HEK293 (cell line): ENCODE data around the gene PRSS53.

Experiments
- CTCF ChIA-PET: fragments of 350-600 bp; formaldehyde crosslinking; extraction: SDS; loops from one replicate; lab custom pipeline; 2021; ENCODE audit warnings: antibody characterized with exemption; lab: Yijun Ruan, JAX
- POLR2A ChIA-PET: fragments of 300-600 bp; formaldehyde crosslinking; extraction: SDS; loops from one replicate; lab custom pipeline; 2020; ENCODE audit warnings: antibody characterized with exemption, inconsistent platforms; lab: Yijun Ruan, JAX
- H3K27ac ChIP-seq: fragments of 200-500 bp; sonication (Bioruptor generic); 2 replicates; pipeline ENCODE4 v1.5.1; 2014; ENCODE audit warnings: low read depth, low read length, control low read depth, inconsistent platforms; ENCODE audit errors: extremely low read depth
- H3K36me3 ChIP-seq, 2 experiments: fragments of 200-500 bp in 1 of 2; sonication (Bioruptor generic) in 1 of 2; 1 replicate in 1 of 2; 2 replicates in 1 of 2; pipeline ENCODE4 v1.5.1; 2014 to 2017; ENCODE audit warnings: inconsistent platforms in 2 of 2, low read length in 2 of 2; ENCODE audit not compliant: control insufficient read depth in 2 of 2, insufficient read depth in 1 of 2
- H3K4me1 ChIP-seq: fragments of 200-500 bp; sonication (Bioruptor generic); 2 replicates; pipeline ENCODE4 v1.5.1; 2014; ENCODE audit warnings: mild to moderate bottlenecking, low read length, inconsistent platforms; ENCODE audit not compliant: control insufficient read depth, insufficient read depth
- H3K4me3 ChIP-seq: 2 replicates; pipeline ENCODE4 v1.5.1; 2011; ENCODE audit warnings: low read depth, mild to moderate bottlenecking, control low read depth, low read length, moderate library complexity
- H3K9me3 ChIP-seq: fragments of 200-500 bp; sonication (Bioruptor generic); 2 replicates; pipeline ENCODE4 v1.5.1; 2014; ENCODE audit warnings: low read depth, low read length, inconsistent platforms; ENCODE audit not compliant: control insufficient read depth, insufficient read depth
- ATF2 ChIP-seq: fragments of 450-650 bp; formaldehyde crosslinking; IDR thresholded peaks from 2 replicates; pipeline ENCODE4 v1.5.1; 2016; ENCODE audit warnings: missing biosample characterization, missing genetic modification characterization, low read depth
- ELK4 ChIP-seq: IDR thresholded peaks from 2 replicates; pipeline ENCODE4 v1.6.1; 2011; ENCODE audit warnings: mild to moderate bottlenecking, low read depth, low read length, borderline replicate concordance
- MYNN ChIP-seq: fragments of 450-650 bp; formaldehyde crosslinking; IDR thresholded peaks from 2 replicates; pipeline ENCODE4 v1.5.1; 2016; ENCODE audit warnings: missing biosample characterization, missing genetic modification characterization, borderline replicate concordance
- OVOL3 ChIP-seq: fragments of 450-650 bp; formaldehyde crosslinking; IDR thresholded peaks from 2 replicates; pipeline ENCODE4 v1.5.1; 2016; ENCODE audit warnings: missing biosample characterization, missing genetic modification characterization
- PRDM4 ChIP-seq: fragments of 450-650 bp; formaldehyde crosslinking; IDR thresholded peaks from 2 replicates; pipeline ENCODE4 v1.5.1; 2017; ENCODE audit warnings: missing biosample characterization, missing genetic modification characterization
- ZNF354C ChIP-seq: fragments of 450-650 bp; formaldehyde crosslinking; IDR thresholded peaks from 2 replicates; pipeline ENCODE4 v1.5.1; 2016; ENCODE audit warnings: missing biosample characterization, missing genetic modification characterization, low read depth, borderline replicate concordance
- ZNF362 ChIP-seq: fragments of 450-650 bp; formaldehyde crosslinking; IDR thresholded peaks from 2 replicates; pipeline ENCODE4 v1.5.1; 2016; ENCODE audit warnings: missing biosample characterization, missing genetic modification characterization
- ZNF585B ChIP-seq: fragments of 450-650 bp; formaldehyde crosslinking; IDR thresholded peaks from 2 replicates; pipeline ENCODE4 v1.5.1; 2016; ENCODE audit warnings: missing biosample characterization, missing genetic modification characterization
- ZNF692 ChIP-seq: fragments of 450-650 bp; formaldehyde crosslinking; IDR thresholded peaks from 2 replicates; pipeline ENCODE4 v1.5.1; 2016; ENCODE audit warnings: missing biosample characterization, missing genetic modification characterization
- ZNF76 ChIP-seq: fragments of 450-650 bp; formaldehyde crosslinking; IDR thresholded peaks from 2 replicates; pipeline ENCODE4; 2016; ENCODE audit warnings: low read depth, missing biosample characterization, missing genetic modification characterization, borderline replicate concordance
- ZSCAN18 ChIP-seq: fragments of 450-650 bp; formaldehyde crosslinking; IDR thresholded peaks from 2 replicates; pipeline ENCODE4 v1.5.1; 2016; ENCODE audit warnings: missing biosample characterization, missing genetic modification characterization

PRSS53 gene

GRCh38 chr16:31111881-31112466 lies 23.2 kb upstream of the PRSS53 start:
- POLR2A ChIA-PET = no interaction called here
- peak; percentile 55 for TF ChIP-seq ZNF585B (tag by site-specific recombination)
- TF ChIP-seq MYNN (tag by site-specific recombination) = no peak

GRCh38 chr16:31110106-31111034 lies 21.6 kb upstream of the PRSS53 start:
- no peak for TF ChIP-seq ZNF76 (tag by site-specific recombination)
- TF ChIP-seq ZNF362 (tag by site-specific recombination) = no peak
- TF ChIP-seq ELK4 = no peak
- no peak for TF ChIP-seq ZNF354C
- no peak for TF ChIP-seq PRDM4 (tag by site-specific recombination)
- no peak for TF ChIP-seq OVOL3 (tag by site-specific recombination)
- no peak for TF ChIP-seq ZSCAN18 (tag by site-specific recombination)
- TF ChIP-seq ATF2 (tag by site-specific recombination) = no peak
- TF ChIP-seq ZNF692 (tag by site-specific recombination) = no peak
- H3K27ac ChIP-seq = no peak overlapping the region
- H3K4me3 ChIP-seq = no peak overlapping the region
- ChIA-PET POLR2A (interaction anchor here (1.0 to 1.1 kb wide), 2 partner anchors 7 to 32 kb away, joined by 3 to 4 read pairs; partner anchors contain the start of gene KAT8), CTCF (interaction anchor here (0.5 to 0.8 kb wide), 2 partner anchors 32 to 223 kb away, joined by 3 to 4 read pairs; no protein-coding TSS in a partner anchor)
- H3K9me3 ChIP-seq = no peaks in the 10 kb centered on the region
- H3K36me3 ChIP-seq = peaks cover 0 to 43% of the 10 kb centered on the region in 2 experiments; a peak in 1 of 3 replicates
- H3K4me1 ChIP-seq = no peaks in the 10 kb centered on the region; the same call in none of the 2 replicates

More at GRCh38 chr16:31111881-31112466, 23.2 kb upstream of the PRSS53 start:
- Histone ChIP-seq H3K27ac (no peak overlapping the region), H3K9me3 (no peaks in the 10 kb centered on the region), H3K36me3 (peaks cover 0 to 43% of the 10 kb centered on the region in 2 experiments; a peak in 1 of 3 replicates), H3K4me3 (no peak overlapping the region), H3K4me1 (no peaks in the 10 kb centered on the region; the same call in none of the 2 replicates)
- CTCF ChIA-PET = interaction anchor here (0.6 to 3.4 kb wide), 3 partner anchors 25 to 30 kb away, joined by 3 to 12 read pairs (median 3); no protein-coding TSS in a partner anchor
